Activated CD8-positive, alpha-beta T cell treated with anti-CD3 and anti-CD28 coated beads for 36 hours (primary cell): Measurements from ENCODE around the gene PGS1. TPM values are rescaled to one million over a fixed set of nuclear protein-coding genes. Genes with fewer than 3 reads are reported as not detected.

Experiments
- ATAC-seq: fragments of 200-7000 bp; cut with Tn5 transposase; one replicate; pipeline ENCODE4 v1.10.0; 2021; ENCODE audit warnings: mild to moderate bottlenecking, moderate library complexity
- CTCF ChIA-PET: fragments of 350-600 bp; sonication (Branson Sonifier 250); formaldehyde crosslinking; loops from one replicate; lab custom pipeline; 2021; ENCODE audit warnings: antibody characterized with exemption; lab: Charles Lee
- POLR2A ChIA-PET: fragments of 350-600 bp; sonication (Branson Sonifier 250); formaldehyde crosslinking; loops from one replicate; lab custom pipeline; 2021; ENCODE audit warnings: antibody characterized with exemption; lab: Charles Lee
- DNase-seq: peaks from one replicate; pipeline ENCODE4 v3.0.0-alpha.2; 2020
- H3K27ac Mint-ChIP-seq: one replicate; pipeline ENCODE4 v1.8.0; 2021; ENCODE audit warnings: mild to moderate bottlenecking, mixed read lengths
- H3K27me3 Mint-ChIP-seq: one replicate; pipeline ENCODE4 v1.8.0; 2021; ENCODE audit warnings: mixed read lengths
- H3K36me3 Mint-ChIP-seq: one replicate; pipeline ENCODE4 v1.8.0; 2021; ENCODE audit warnings: low read depth, mixed read lengths
- H3K4me1 Mint-ChIP-seq: one replicate; pipeline ENCODE4 v1.8.0; 2021; ENCODE audit warnings: low read depth, mixed read lengths
- H3K4me3 Mint-ChIP-seq: one replicate; pipeline ENCODE4 v1.8.0; 2021; ENCODE audit warnings: mild to moderate bottlenecking, moderate library complexity, mixed read lengths
- H3K9me3 Mint-ChIP-seq: one replicate; pipeline ENCODE4 v1.8.0; 2021; ENCODE audit warnings: mixed read lengths
- intact Hi-C: fragments of 100-400 bp; cut with micrococcal nuclease; formaldehyde crosslinking; loops from one replicate; pipeline ENCODE4 v1.10.0; 2022
- total RNA-seq, 2 experiments: library from RNA; stranded (reverse); gene quantifications; one replicate each; pipeline ENCODE4 v1.2.3, GENCODE V29; 2021
- TF ChIP-seq, protein P1 (sequence below): fragments of 200-600 bp; IDR thresholded peaks from one replicate; pipeline ENCODE4 v1.8.0; 2022; ENCODE audit warnings: antibody characterized with exemption, mild to moderate bottlenecking

The PGS1 gene
- total RNA-seq, 2 experiments from 2014 or later = 42.1 to 43.3 TPM

DNA sequence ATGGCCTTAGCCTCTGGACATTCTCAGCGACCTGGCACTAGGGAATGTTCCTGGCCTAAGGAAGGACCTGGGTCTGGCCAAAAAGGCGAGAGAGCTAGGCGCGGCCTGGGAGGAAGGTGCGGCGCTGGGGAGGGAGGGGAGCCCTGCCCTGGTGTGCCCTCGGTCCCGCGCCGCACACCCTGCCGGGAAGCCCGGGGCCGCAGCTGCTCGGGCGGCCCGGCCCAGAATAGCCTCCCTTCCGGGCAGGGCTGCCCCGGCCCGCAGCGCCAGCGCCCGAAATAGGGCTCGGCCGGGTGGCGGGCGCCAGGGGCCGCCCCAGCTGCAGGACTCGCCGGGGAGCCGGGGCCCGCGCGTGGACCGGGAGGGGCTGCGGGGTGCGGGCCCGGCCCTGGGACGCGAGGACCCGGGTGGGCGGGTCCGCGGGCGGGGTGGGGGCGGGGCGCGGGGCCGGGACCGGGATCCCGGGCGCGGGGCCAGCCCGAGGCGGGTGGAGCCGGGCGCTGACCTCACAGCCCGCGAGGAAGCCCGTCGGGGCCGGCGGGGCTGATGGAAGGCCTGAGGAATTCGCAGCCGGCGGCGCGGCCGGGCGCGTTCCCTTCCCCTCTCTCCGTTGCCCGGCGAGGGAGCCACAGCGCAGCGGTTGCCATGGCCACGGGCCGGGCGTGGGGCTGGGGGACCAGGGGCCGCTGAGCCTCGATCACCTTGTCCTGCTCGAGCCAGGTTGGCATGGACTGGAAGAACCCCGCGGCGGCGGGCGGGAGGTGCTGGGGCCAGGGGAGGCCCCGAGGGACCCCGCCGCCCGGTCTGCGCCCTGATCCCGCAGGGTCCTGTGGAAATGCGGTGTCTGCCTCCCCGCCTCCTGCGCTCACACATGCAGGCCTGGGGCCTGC is 36.6 kb upstream of the PGS1 start:
- ChIA-PET CTCF (interaction anchor here (1.4 to 2.1 kb wide), 3 partner anchors 19 to 92 kb away, joined by 5 to 7 read pairs (median 6); no protein-coding TSS in a partner anchor), POLR2A (interaction anchor here (2.0 to 2.2 kb wide), 2 partner anchors 16 to 40 kb away, joined by 8 to 9 read pairs; no protein-coding TSS in a partner anchor)
- Mint-ChIP-seq H3K27me3 (no peaks in the 10 kb centered on the region), H3K9me3 (no peaks in the 10 kb centered on the region), H3K4me1 (peaks cover 36% of the 10 kb centered on the region), H3K4me3 (no peak overlapping the region), H3K27ac (no peak overlapping the region), H3K36me3 (no peaks in the 10 kb centered on the region)
- intact Hi-C loops = no loop called here
- DNase-seq (no peak), ATAC-seq (no peak)
- TF ChIP-seq, protein P1, sequence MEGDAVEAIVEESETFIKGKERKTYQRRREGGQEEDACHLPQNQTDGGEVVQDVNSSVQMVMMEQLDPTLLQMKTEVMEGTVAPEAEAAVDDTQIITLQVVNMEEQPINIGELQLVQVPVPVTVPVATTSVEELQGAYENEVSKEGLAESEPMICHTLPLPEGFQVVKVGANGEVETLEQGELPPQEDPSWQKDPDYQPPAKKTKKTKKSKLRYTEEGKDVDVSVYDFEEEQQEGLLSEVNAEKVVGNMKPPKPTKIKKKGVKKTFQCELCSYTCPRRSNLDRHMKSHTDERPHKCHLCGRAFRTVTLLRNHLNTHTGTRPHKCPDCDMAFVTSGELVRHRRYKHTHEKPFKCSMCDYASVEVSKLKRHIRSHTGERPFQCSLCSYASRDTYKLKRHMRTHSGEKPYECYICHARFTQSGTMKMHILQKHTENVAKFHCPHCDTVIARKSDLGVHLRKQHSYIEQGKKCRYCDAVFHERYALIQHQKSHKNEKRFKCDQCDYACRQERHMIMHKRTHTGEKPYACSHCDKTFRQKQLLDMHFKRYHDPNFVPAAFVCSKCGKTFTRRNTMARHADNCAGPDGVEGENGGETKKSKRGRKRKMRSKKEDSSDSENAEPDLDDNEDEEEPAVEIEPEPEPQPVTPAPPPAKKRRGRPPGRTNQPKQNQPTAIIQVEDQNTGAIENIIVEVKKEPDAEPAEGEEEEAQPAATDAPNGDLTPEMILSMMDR = no peak

DNA sequence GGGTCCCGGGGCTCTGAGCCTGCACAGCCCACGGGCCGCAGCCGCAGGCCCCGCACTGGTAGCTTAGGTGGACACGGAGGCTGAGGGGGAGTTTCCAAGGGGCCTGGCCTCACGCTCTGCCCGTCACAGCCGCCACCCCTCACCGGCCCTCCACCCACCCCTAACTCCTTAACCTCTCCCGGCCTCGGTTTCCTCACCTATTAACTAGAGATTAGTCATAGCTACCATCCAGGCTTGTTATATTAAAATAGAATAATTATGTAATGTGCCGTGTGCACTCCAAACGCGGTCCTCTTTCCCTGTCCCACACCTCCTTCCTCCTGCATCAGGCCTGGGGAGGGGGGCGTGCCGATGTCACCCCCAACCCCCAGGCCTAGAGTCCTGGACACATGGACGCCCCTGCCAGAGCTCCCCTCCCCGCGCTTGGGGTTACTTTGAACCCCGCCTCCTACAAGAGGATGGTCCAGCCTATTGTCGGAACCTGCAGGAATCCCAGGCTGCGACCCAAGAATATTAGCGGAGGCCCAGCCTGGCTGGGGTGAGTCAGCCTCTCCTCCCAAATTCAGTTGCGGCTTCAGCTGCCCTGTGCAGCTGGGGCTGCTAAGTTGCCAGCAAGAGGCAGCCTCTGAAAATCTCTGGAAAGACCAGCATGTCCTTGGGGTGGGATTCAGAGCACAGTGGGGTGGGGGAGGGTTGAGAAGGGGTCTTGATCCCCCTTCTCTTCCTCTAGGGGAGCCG is 35.8 kb upstream of the PGS1 start:
- TF ChIP-seq, protein P1 = no peak
- ChIA-PET CTCF (interaction anchor here (1.4 to 2.1 kb wide), 2 partner anchors 18 to 93 kb away, joined by 5 to 7 read pairs; no protein-coding TSS in a partner anchor), POLR2A (interaction anchor here (1.1 kb wide), 1 partner anchor 86 kb away, joined by 3 read pairs; no protein-coding TSS in a partner anchor)
- Mint-ChIP-seq H3K9me3 (no peaks in the 10 kb centered on the region), H3K4me1 (peaks cover 38% of the 10 kb centered on the region), H3K27ac (peak overlapping the region; percentile 80), H3K27me3 (no peaks in the 10 kb centered on the region), H3K36me3 (no peaks in the 10 kb centered on the region), H3K4me3 (peak overlapping the region; percentile 21)
- DNase-seq (no peak), ATAC-seq (no peak)
- intact Hi-C loops = no loop called here

DNA sequence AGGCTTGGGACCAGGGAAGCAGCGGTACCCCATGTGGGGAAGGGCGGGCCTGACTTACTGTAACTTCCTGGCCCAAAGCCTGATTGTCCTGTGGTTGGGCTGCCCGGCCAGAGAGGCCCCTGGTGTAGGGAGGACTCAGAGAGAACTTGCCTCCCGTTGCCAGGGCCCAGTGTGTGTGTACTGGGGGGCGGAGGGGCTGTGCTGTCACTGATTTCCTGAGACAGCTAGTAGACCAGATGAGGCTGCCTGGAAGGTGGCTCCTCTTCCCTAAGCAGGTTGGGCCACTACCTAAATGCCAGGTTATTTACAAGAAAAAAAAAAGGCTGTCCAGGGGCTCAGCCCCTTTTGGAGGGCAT is 35.3 kb upstream of the PGS1 start:
- H3K36me3 Mint-ChIP-seq = no peaks in the 10 kb centered on the region
- no peaks in the 10 kb centered on the region for H3K9me3 Mint-ChIP-seq
- ChIA-PET CTCF (interaction anchor here (0.6 to 2.1 kb wide), 4 partner anchors 18 to 93 kb away, joined by 3 to 7 read pairs (median 4); no protein-coding TSS in a partner anchor), POLR2A (interaction anchor here (1.1 to 1.8 kb wide), 5 partner anchors 12 to 86 kb away, joined by 3 to 9 read pairs (median 5); no protein-coding TSS in a partner anchor)
- TF ChIP-seq, protein P1 = no peak
- H3K27me3 Mint-ChIP-seq = no peaks in the 10 kb centered on the region
- ATAC-seq (peak; percentile 16), DNase-seq (peak; percentile 39)
- peaks cover 41% of the 10 kb centered on the region for H3K4me1 Mint-ChIP-seq
- peak overlapping the region; percentile 46 for H3K4me3 Mint-ChIP-seq
- H3K27ac Mint-ChIP-seq = peak overlapping the region; percentile 80
- intact Hi-C loops = no loop called here

DNA sequence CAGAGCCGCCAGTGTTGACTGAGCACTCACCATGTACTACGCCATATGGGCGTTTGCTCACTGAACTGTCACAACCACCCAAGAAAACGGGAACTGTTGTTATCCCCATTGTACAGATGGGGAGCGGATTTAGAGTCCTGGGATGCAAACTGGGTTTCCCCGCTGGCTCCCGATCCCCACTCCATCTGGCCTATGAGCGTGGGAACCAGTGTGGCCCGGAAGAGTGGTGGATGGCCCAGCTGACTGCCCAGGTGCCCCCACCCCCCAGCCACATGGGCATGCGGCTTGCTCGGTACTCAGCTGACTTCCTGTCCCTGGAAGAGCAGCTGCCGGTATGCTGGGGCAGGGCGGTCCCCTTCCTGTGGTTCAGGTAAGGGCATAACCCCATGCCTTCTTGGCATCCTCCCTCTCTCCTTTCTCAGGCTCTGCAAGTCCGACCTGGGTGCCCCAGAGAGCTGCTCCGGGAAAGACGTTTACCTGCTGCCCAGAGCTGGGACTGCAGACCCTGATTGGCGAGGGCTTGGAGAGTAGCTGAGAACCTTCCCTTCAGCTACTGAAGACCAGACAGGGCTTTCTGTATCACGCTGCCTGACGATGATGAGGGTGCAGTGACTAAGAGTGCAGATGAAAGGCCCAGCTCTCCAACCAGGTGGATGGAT is 34.8 kb upstream of the PGS1 start:
- peak; percentile 83 for DNase-seq
- Mint-ChIP-seq H3K4me3 (peak overlapping the region; percentile 46), H3K4me1 (peaks cover 46% of the 10 kb centered on the region), H3K36me3 (no peaks in the 10 kb centered on the region), H3K9me3 (no peaks in the 10 kb centered on the region), H3K27me3 (no peaks in the 10 kb centered on the region), H3K27ac (peak overlapping the region; percentile 80)
- intact Hi-C loops = no loop called here
- ChIA-PET POLR2A (interaction anchor here (0.8 to 1.8 kb wide), 8 partner anchors 9 to 87 kb away, joined by 3 to 9 read pairs (median 5); no protein-coding TSS in a partner anchor), CTCF (interaction anchor here (0.6 to 2.1 kb wide), 8 partner anchors 12 to 258 kb away, joined by 3 to 7 read pairs (median 4); no protein-coding TSS in a partner anchor)
- ATAC-seq = peak; percentile 83
- TF ChIP-seq, protein P1 = no peak
